Stimulated activated effector memory CD8-positive, alpha-beta T cell treated with anti-CD3 and anti-CD28 coated beads, Interleukin-12 subunit alpha, Interleukin-12 subunit beta, amount 100 ng/mL, for 72 hours (primary cell): ENCODE data around the gene MYLK.

ENCODE experiments used
- ATAC-seq: fragments of 150-1000 bp; cut with Tn5 transposase; 2 replicates; pipeline ENCODE4 v1.10.0; 2021
- DNase-seq, 2 donors: peaks; one replicate each; pipeline ENCODE4 v3.0.0; 2021 to 2022; ENCODE audit warnings: low spot score in 2 of 2
- H3K27ac Mint-ChIP-seq: one replicate; pipeline ENCODE4 v1.8.0; 2022; ENCODE audit warnings: mild to moderate bottlenecking, mixed read lengths
- H3K36me3 Mint-ChIP-seq: one replicate; pipeline ENCODE4 v1.8.0; 2022; ENCODE audit warnings: mild to moderate bottlenecking, mixed read lengths
- H3K4me1 Mint-ChIP-seq: one replicate; pipeline ENCODE4 v1.8.0; 2022; ENCODE audit warnings: mixed read lengths
- H3K4me3 Mint-ChIP-seq: one replicate; pipeline ENCODE4 v1.8.0; 2022; ENCODE audit warnings: mild to moderate bottlenecking, mixed read lengths
- H3K9me3 Mint-ChIP-seq: one replicate; pipeline ENCODE4 v1.8.0; 2022; ENCODE audit warnings: mixed read lengths

MYLK gene

GRCh38 chr3:123818324-123818920, 65.7 kb downstream of the MYLK start:
- no peaks in the 10 kb centered on the region for H3K4me1 Mint-ChIP-seq
- H3K9me3 Mint-ChIP-seq, result no peaks in the 10 kb centered on the region
- no peak for DNase-seq
- H3K27ac Mint-ChIP-seq, result no peak overlapping the region
- H3K36me3 Mint-ChIP-seq, result no peaks in the 10 kb centered on the region
- no peak for ATAC-seq
- no peak overlapping the region for H3K4me3 Mint-ChIP-seq

DNA sequence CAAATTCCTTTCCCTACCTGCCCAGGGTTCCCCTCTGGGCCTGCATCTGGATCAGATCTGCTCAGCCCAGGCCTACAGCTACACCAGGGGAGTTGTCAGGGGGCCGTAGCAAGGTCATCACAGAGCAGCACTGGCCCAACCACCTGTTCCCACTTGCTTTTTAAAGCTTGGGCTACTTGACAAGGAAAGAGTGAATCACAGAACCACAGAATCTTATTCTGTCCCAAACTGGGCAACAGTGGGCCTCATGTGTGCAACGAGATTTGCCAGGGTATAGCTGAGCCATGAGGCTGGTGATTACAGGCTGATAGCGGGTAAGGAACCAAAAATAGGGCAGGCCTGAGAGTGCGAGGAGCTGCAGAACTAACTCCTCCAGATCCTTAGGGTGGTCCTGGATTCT, 66.7 kb downstream of the MYLK start:
- H3K9me3 Mint-ChIP-seq, result no peaks in the 10 kb centered on the region
- no peaks in the 10 kb centered on the region for H3K36me3 Mint-ChIP-seq
- no peaks in the 10 kb centered on the region for H3K4me1 Mint-ChIP-seq
- no peak overlapping the region for H3K27ac Mint-ChIP-seq
- ATAC-seq, result peak; percentile 33
- H3K4me3 Mint-ChIP-seq, result no peak overlapping the region
- no peak for DNase-seq

DNA sequence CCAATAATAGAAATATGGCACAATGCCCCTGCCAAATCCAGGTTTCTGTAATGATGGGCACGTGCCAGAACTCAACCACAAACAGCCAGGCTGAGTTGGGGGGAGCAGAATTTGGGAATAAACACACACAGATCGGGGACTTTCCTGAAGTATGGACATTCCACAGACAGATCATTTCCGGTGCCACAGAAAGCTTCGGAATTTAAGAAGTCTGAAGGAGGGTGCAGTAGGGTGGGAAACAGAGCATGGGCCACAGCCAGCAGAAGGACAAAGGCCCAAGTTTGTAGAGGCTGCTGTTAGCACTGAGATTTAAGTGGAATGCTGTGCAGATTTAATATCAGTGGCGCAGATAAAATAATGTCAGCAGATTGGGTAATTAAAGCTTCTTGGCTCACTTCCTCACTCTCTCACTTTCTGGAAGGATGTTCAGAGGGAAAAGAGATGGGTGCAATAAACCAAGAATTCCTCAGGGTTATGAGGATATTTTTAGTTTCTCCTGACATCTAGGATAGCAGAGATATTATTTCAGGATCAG, 67.4 kb downstream of the MYLK start:
- Mint-ChIP-seq H3K9me3 (no peaks in the 10 kb centered on the region), H3K4me3 (no peak overlapping the region), H3K4me1 (no peaks in the 10 kb centered on the region), H3K36me3 (no peaks in the 10 kb centered on the region), H3K27ac (no peak overlapping the region)
- no peak for DNase-seq
- ATAC-seq, result no peak

DNA sequence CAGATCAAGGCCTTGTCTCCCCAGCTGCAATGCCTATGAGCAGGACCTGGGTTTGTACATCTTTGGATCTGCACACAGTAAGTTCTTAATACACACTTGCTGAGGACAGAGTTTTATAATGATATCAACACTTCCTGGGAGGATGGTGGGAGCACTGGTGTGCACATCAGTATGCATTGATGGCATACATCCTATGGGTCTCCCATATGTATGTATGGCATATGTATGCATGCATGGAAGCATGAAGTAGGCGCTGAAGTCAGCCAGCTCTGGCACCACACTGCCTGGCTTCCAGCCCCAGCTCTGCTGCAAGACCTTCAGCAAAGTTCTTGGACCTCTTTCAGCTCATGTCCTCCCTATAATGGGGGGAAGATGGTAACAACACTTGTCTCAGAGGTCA, 68.2 kb downstream of the MYLK start:
- H3K9me3 Mint-ChIP-seq, result no peaks in the 10 kb centered on the region
- no peaks in the 10 kb centered on the region for H3K4me1 Mint-ChIP-seq
- DNase-seq, result peak in 1 of 2 donors; percentile 26
- no peak for ATAC-seq
- no peak overlapping the region for H3K4me3 Mint-ChIP-seq
- no peaks in the 10 kb centered on the region for H3K36me3 Mint-ChIP-seq
- H3K27ac Mint-ChIP-seq, result no peak overlapping the region

DNA sequence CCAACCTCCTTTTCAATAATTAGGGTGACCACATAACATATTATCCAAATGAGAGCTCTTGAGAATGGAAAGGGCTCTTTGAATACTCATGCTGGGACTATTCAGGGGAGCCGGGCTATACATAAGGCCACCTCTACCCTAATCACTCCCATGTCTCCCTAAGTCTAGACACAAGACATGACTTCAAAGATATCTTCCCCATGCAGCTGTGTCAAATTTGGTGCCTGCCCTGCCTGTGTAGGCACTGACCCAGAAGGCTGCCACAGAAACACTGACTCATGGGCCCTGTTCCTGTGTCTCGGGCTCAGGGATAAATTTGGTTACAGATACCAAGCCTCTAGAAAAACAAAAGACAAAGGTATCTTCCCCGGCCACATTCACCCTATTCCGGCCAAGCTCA, 70.3 kb downstream of the MYLK start:
- no peaks in the 10 kb centered on the region for H3K9me3 Mint-ChIP-seq
- no peak for DNase-seq
- H3K27ac Mint-ChIP-seq, result no peak overlapping the region
- no peaks in the 10 kb centered on the region for H3K4me1 Mint-ChIP-seq
- ATAC-seq, result no peak
- no peak overlapping the region for H3K4me3 Mint-ChIP-seq
- H3K36me3 Mint-ChIP-seq, result no peaks in the 10 kb centered on the region

DNA sequence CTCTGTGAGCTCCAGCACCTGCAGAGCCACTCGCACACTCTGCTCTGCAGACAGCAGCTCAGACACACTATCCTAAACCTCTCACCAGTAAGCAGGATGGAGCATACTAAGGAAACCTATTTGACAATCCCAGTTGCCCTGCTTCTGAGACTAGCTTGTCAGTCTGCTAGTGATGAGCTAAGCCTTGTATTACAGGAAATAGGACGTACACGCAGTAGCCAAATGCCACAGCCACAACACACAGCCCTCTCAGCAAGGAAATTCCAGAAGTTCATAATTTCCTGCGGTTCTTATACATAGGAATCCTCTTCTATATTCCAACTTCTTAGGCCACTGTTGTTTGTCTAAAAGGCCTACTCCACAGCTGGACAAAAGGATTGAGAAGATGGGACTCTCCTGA, 74.5 kb downstream of the MYLK start:
- no peaks in the 10 kb centered on the region for H3K36me3 Mint-ChIP-seq
- DNase-seq (no peak), ATAC-seq (no peak)
- no peaks in the 10 kb centered on the region for H3K4me1 Mint-ChIP-seq
- H3K9me3 Mint-ChIP-seq, result no peaks in the 10 kb centered on the region
- no peak overlapping the region for H3K27ac Mint-ChIP-seq
- H3K4me3 Mint-ChIP-seq, result no peak overlapping the region

GRCh38 chr3:123808812-123809211, 75.3 kb downstream of the MYLK start:
- Mint-ChIP-seq H3K9me3 (no peaks in the 10 kb centered on the region), H3K4me3 (no peak overlapping the region), H3K27ac (no peak overlapping the region)

DNA sequence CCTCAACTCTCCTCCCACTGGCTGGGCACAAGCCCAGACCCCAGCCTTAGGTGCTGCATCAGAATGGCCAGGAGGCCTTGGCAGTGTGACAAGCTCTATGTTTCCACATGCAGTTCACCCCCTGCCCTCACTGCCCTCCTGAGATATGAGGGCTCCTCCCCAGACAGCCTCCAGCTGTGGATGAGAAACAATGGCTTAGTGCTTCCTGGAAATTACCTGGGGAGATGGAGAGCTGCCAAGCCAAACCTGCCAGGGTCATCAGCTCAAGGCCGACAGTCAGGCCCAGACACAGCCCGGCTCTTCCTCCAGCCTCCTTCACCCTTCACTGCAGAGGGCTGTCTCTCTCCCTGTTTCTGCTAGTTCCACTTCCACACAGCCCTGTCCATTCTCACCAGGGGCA, 76.3 kb downstream of the MYLK start:
- Mint-ChIP-seq H3K36me3 (no peaks in the 10 kb centered on the region), H3K4me1 (no peaks in the 10 kb centered on the region), H3K27ac (no peak overlapping the region), H3K9me3 (no peaks in the 10 kb centered on the region), H3K4me3 (no peak overlapping the region)
- DNase-seq (no peak), ATAC-seq (no peak)

More at GRCh38 chr3:123808812-123809211, 75.3 kb downstream of the MYLK start:
- ATAC-seq (no peak), DNase-seq (no peak)
- Mint-ChIP-seq H3K4me1 (no peaks in the 10 kb centered on the region), H3K36me3 (no peaks in the 10 kb centered on the region)

DNA sequence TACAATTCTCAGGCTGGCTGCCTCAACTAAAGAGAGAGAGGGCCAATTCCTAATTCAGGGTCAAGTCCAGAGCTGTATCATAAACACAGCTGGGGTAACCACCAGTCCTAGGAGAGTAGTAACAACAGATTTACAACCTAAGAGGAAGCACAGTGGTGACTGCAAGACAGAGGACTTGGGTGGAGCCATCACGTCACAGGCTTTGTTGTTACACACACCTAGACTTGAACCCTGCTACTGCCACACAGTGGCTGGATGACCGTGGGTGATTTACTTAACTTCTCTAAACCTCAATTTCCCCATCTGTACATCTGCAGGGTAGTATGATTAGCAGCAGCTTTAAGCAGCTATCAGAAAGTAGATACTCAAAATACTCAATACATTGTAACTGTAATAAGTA, 78.6 kb downstream of the MYLK start:
- H3K9me3 Mint-ChIP-seq, result no peaks in the 10 kb centered on the region
- no peak overlapping the region for H3K27ac Mint-ChIP-seq
- ATAC-seq, result no peak
- no peaks in the 10 kb centered on the region for H3K36me3 Mint-ChIP-seq
- H3K4me3 Mint-ChIP-seq, result no peak overlapping the region
- DNase-seq, result no peak
- H3K4me1 Mint-ChIP-seq, result no peaks in the 10 kb centered on the region

GRCh38 chr3:123805101-123805500, 79.0 kb downstream of the MYLK start:
- H3K4me1 Mint-ChIP-seq, result no peaks in the 10 kb centered on the region
- H3K4me3 Mint-ChIP-seq, result no peak overlapping the region
- DNase-seq (no peak), ATAC-seq (no peak)
- no peaks in the 10 kb centered on the region for H3K9me3 Mint-ChIP-seq
- H3K27ac Mint-ChIP-seq, result no peak overlapping the region
- H3K36me3 Mint-ChIP-seq, result no peaks in the 10 kb centered on the region

GRCh38 chr3:123804676-123805075, 79.5 kb downstream of the MYLK start:
- Mint-ChIP-seq H3K4me3 (no peak overlapping the region), H3K4me1 (no peaks in the 10 kb centered on the region), H3K9me3 (no peaks in the 10 kb centered on the region), H3K36me3 (no peaks in the 10 kb centered on the region), H3K27ac (no peak overlapping the region)
- ATAC-seq (peak; percentile 14), DNase-seq (no peak)

DNA sequence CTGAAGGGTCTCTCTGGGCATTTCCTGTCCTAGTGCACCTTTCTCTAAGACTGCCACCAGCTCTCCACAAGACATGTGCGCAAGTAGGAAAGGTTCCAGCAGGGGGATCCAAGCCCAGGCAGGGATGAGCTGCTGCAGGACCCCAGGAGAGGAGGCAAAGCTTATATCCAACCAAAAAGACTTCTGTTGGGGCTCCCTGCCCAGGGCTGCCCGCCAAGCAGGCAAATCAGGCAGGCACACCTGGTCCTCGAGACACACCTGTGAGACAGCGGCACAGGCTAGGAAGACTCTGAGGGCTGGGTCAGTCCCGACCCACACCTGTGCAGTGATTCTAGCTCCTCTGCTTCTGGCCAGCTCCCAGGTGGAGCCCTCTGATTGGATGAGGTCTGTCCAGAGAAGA, 80.6 kb downstream of the MYLK start:
- DNase-seq (no peak), ATAC-seq (no peak)
- Mint-ChIP-seq H3K9me3 (no peaks in the 10 kb centered on the region), H3K4me3 (no peak overlapping the region), H3K27ac (no peak overlapping the region), H3K36me3 (no peaks in the 10 kb centered on the region), H3K4me1 (no peaks in the 10 kb centered on the region)

- ATAC-seq (no peak), DNase-seq (no peak)
- H3K4me3 Mint-ChIP-seq, result no peak overlapping the region
- H3K4me1 Mint-ChIP-seq, result no peaks in the 10 kb centered on the region
- no peaks in the 10 kb centered on the region for H3K36me3 Mint-ChIP-seq
- H3K9me3 Mint-ChIP-seq, result no peaks in the 10 kb centered on the region
- no peak overlapping the region for H3K27ac Mint-ChIP-seq
These were observed 82.0 kb downstream of the MYLK start for GRCh38 chr3:123802007-123802625.

- Mint-ChIP-seq H3K36me3 (no peaks in the 10 kb centered on the region), H3K4me1 (no peaks in the 10 kb centered on the region), H3K9me3 (no peaks in the 10 kb centered on the region), H3K27ac (no peak overlapping the region), H3K4me3 (no peak overlapping the region)
- ATAC-seq (no peak), DNase-seq (no peak)
These were observed 82.7 kb downstream of the MYLK start for GRCh38 chr3:123801474-123801873.

- DNase-seq, result no peak
- no peak overlapping the region for H3K4me3 Mint-ChIP-seq
- H3K36me3 Mint-ChIP-seq, result no peaks in the 10 kb centered on the region
- no peak overlapping the region for H3K27ac Mint-ChIP-seq
- ATAC-seq, result no peak
- H3K4me1 Mint-ChIP-seq, result no peaks in the 10 kb centered on the region
- H3K9me3 Mint-ChIP-seq, result no peaks in the 10 kb centered on the region
These were observed 83.8 kb downstream of the MYLK start for GRCh38 chr3:123800362-123800682.

GRCh38 chr3:123799544-123800361, 84.4 kb downstream of the MYLK start:
- ATAC-seq (no peak), DNase-seq (no peak)
- Mint-ChIP-seq H3K4me1 (no peaks in the 10 kb centered on the region), H3K9me3 (no peaks in the 10 kb centered on the region), H3K27ac (no peak overlapping the region), H3K36me3 (no peaks in the 10 kb centered on the region), H3K4me3 (no peak overlapping the region)
